HepG2 (cell line): Measurements from ENCODE around the gene ACOT4. TPM values are rescaled to one million over a fixed set of nuclear protein-coding genes. Genes with fewer than 3 reads are reported as not detected.

ENCODE experiments used
- ATF2 ChIP-seq: sonication (generic); formaldehyde crosslinking; IDR thresholded peaks from 2 replicates; pipeline ENCODE4 v1.4.0; 2020; ENCODE audit warnings: missing genetic modification reagents
- CBX5 ChIP-seq: sonication (generic); formaldehyde crosslinking; IDR thresholded peaks from 2 replicates; pipeline ENCODE4 v1.4.0; 2020; ENCODE audit warnings: missing genetic modification reagents, borderline replicate concordance
- ETV5 ChIP-seq: IDR thresholded peaks from 2 replicates; pipeline ENCODE4 v1.6.1; 2018; ENCODE audit warnings: missing biosample characterization, missing genetic modification reagents, inconsistent platforms, borderline replicate concordance
- GABPA ChIP-seq, 2 experiments: IDR thresholded peaks; 2 replicates each; pipeline ENCODE4 v1.6.1; 2011 to 2016; ENCODE audit warnings: low read depth in 2 of 2, low read length in 1 of 2, missing biosample characterization in 1 of 2, missing genetic modification characterization in 1 of 2
- LBX2 ChIP-seq: sonication (generic); formaldehyde crosslinking; IDR thresholded peaks from 2 replicates; pipeline ENCODE4 v1.5.0; 2020; ENCODE audit warnings: missing genetic modification reagents, mild to moderate bottlenecking, borderline replicate concordance
- MAFF ChIP-seq: IDR thresholded peaks from 2 replicates; pipeline ENCODE4 v1.6.1; 2011; ENCODE audit warnings: low read depth, low read length, improper control_type of control experiment
- NAIF1 ChIP-seq: sonication (generic); formaldehyde crosslinking; IDR thresholded peaks from 2 replicates; pipeline ENCODE4 v1.5.0; 2020; ENCODE audit warnings: mild to moderate bottlenecking, missing genetic modification reagents, borderline replicate concordance
- RAD51 ChIP-seq: fragments of 450-650 bp; IDR thresholded peaks from 2 replicates; pipeline ENCODE4 v1.6.1; 2016; ENCODE audit warnings: borderline replicate concordance
- RBFOX2 ChIP-seq: fragments of 200-400 bp; formaldehyde crosslinking; IDR thresholded peaks from 2 replicates; pipeline ENCODE4 v1.6.1; 2017; ENCODE audit warnings: low read depth, mild to moderate bottlenecking, low read length
- SP5 ChIP-seq: IDR thresholded peaks from 2 replicates; pipeline ENCODE4 v1.6.1; 2016; ENCODE audit warnings: low read depth, borderline replicate concordance
- ZBTB33 ChIP-seq: sonication (generic); formaldehyde crosslinking; IDR thresholded peaks from 2 replicates; pipeline ENCODE4 v1.4.0; 2020; ENCODE audit warnings: missing genetic modification reagents
- ZBTB39 ChIP-seq: sonication (generic); formaldehyde crosslinking; IDR thresholded peaks from 2 replicates; pipeline ENCODE4 v1.5.0; 2020; ENCODE audit warnings: missing genetic modification reagents
- ZNF292 ChIP-seq: sonication (generic); formaldehyde crosslinking; IDR thresholded peaks from 2 replicates; pipeline ENCODE4 v1.8.1; 2022; ENCODE audit warnings: mild to moderate bottlenecking, low read depth, missing genetic modification reagents, borderline replicate concordance
- ZNF331 ChIP-seq: sonication (generic); formaldehyde crosslinking; IDR thresholded peaks from 2 replicates; pipeline ENCODE4 v1.4.0; 2020; ENCODE audit warnings: missing genetic modification reagents
- ZNF512 ChIP-seq: sonication (generic); formaldehyde crosslinking; IDR thresholded peaks from 2 replicates; pipeline ENCODE4 v1.4.0; 2020; ENCODE audit warnings: mild to moderate bottlenecking, missing genetic modification reagents
- ZNF792 ChIP-seq: IDR thresholded peaks from 2 replicates; pipeline ENCODE4 v1.6.1; 2016
- ZSCAN22 ChIP-seq: sonication (generic); formaldehyde crosslinking; IDR thresholded peaks from 2 replicates; pipeline ENCODE4 v1.4.0; 2020; ENCODE audit warnings: mild to moderate bottlenecking, missing genetic modification reagents
- polyA plus RNA-seq, 8 experiments: library from polyadenylated mRNA; depleted of rRNA in 3 of 8; stranded (reverse) in 7 of 8; unstranded in 1 of 8; fragments of >200 nt; fragmentation: Illumina TruSeq in 4 of 8; extraction: Trizol in 4 of 8; gene quantifications; 2 replicates each; pipeline versions ENCODE4 v1.2.1 to v1.2.3, GENCODE V29; 2011 to 2016; ENCODE audit warnings: low read depth in 4 of 8, missing spikeins in 1 of 8, mixed read lengths in 1 of 8; ENCODE audit not compliant: insufficient read depth in 1 of 8
- total RNA-seq, 5 experiments: library from RNA; depleted of rRNA; stranded (reverse); fragments of >200 nt; fragmentation: Illumina TruSeq; extraction: Trizol; gene quantifications; 2 replicates each; pipeline ENCODE4 v1.2.3, GENCODE V29; 2016; ENCODE audit warnings: low read depth in 1 of 5
- TF ChIP-seq, protein P1 (sequence below): sonication (generic); formaldehyde crosslinking; IDR thresholded peaks from 2 replicates; pipeline ENCODE4 v1.4.0; 2020; ENCODE audit warnings: missing genetic modification reagents, borderline replicate concordance

ACOT4 gene
- total and polyA plus RNA-seq, 2 of the 13 experiments (the other 11 are each of a cell fraction or from before 2014, with no cell fraction given): 0.04 to 0.05 TPM

- TF ChIP-seq RAD51 (peak; percentile 70; the same call in 1 of the 2 replicates), ZNF512 (CRISPR knock-in tag) (no peak), SP5 (CRISPR knock-in tag) (peak; percentile 62; the same call in 1 of the 2 replicates), ZNF292 (CRISPR knock-in tag) (peak; percentile 76; the same call in 1 of the 2 replicates), ZNF792 (CRISPR knock-in tag) (0 out of 2 replicates have a peak, but pooled peaks have one; percentile 41), ZNF331 (peak; percentile 55), ZBTB39 (no peak), NAIF1 (no peak), CBX5 (CRISPR knock-in tag) (no peak), LBX2 (CRISPR knock-in tag) (no peak), RBFOX2 (no peak), ETV5 (CRISPR knock-in tag) (peak; percentile 87), ZSCAN22 (CRISPR knock-in tag) (no peak), ATF2 (peak; percentile 58), GABPA (IDR thresholded peaks at IDR 0.05; ENCODE audit: low read depth, low read length) (no peak), GABPA (CRISPR knock-in tag; IDR thresholded peaks at IDR 0.05; ENCODE audit: low read depth) (no peak; the same call in 1 of the 2 replicates), MAFF (no peak), ZBTB33 (CRISPR knock-in tag) (no peak)
- TF ChIP-seq, protein P1, sequence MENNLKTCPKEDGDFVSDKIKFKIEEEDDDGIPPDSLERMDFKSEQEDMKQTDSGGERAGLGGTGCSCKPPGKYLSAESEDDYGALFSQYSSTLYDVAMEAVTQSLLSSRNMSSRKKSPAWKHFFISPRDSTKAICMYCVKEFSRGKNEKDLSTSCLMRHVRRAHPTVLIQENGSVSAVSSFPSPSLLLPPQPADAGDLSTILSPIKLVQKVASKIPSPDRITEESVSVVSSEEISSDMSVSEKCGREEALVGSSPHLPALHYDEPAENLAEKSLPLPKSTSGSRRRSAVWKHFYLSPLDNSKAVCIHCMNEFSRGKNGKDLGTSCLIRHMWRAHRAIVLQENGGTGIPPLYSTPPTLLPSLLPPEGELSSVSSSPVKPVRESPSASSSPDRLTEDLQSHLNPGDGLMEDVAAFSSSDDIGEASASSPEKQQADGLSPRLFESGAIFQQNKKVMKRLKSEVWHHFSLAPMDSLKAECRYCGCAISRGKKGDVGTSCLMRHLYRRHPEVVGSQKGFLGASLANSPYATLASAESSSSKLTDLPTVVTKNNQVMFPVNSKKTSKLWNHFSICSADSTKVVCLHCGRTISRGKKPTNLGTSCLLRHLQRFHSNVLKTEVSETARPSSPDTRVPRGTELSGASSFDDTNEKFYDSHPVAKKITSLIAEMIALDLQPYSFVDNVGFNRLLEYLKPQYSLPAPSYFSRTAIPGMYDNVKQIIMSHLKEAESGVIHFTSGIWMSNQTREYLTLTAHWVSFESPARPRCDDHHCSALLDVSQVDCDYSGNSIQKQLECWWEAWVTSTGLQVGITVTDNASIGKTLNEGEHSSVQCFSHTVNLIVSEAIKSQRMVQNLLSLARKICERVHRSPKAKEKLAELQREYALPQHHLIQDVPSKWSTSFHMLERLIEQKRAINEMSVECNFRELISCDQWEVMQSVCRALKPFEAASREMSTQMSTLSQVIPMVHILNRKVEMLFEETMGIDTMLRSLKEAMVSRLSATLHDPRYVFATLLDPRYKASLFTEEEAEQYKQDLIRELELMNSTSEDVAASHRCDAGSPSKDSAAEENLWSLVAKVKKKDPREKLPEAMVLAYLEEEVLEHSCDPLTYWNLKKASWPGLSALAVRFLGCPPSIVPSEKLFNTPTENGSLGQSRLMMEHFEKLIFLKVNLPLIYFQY (CRISPR knock-in tag): 0 out of 2 replicates have a peak, but pooled peaks have one; percentile 33
Observed at GRCh38 chr14:73610687-73611086, 19.0 kb downstream of the ACOT4 start (continued).
